B cell (primary cell): ENCODE results near the gene CRTAC1. TPM values are rescaled to one million over a fixed set of nuclear protein-coding genes. Genes with fewer than 3 reads are reported as not detected.

Source experiments
- ATAC-seq: fragments of 200-7000 bp; cut with Tn5 transposase; one replicate; pipeline ENCODE4 v1.10.0; 2021; ENCODE audit warnings: low read depth, mild to moderate bottlenecking, moderate number of reproducible peaks, moderate library complexity
- CTCF ChIA-PET: fragments of 350-600 bp; sonication (Branson Sonifier 250); formaldehyde crosslinking; loops from one replicate; lab custom pipeline; 2021; ENCODE audit warnings: antibody characterized with exemption, inconsistent platforms; lab: Charles Lee
- POLR2A ChIA-PET: fragments of 350-600 bp; sonication (Branson Sonifier 250); formaldehyde crosslinking; loops from one replicate; lab custom pipeline; 2021; ENCODE audit warnings: antibody characterized with exemption; lab: Charles Lee
- DNase-seq: peaks from one replicate; pipeline ENCODE4 v3.0.0; 2013
- H2AFZ ChIP-seq: 2 replicates; pipeline ENCODE4 v1.6.1; 2012; ENCODE audit warnings: mild to moderate bottlenecking, low read depth, low read length; ENCODE audit not compliant: insufficient read depth, poor library complexity, severe bottlenecking
- H3K27ac ChIP-seq, 2 donors: 1 replicate in 1 of 2; 2 replicates in 1 of 2; pipeline ENCODE4 v1.5.1; 2012 to 2013; ENCODE audit warnings: low read length in 2 of 2, mild to moderate bottlenecking in 2 of 2, moderate library complexity in 1 of 2
- H3K27me3 ChIP-seq, 4 experiments: fragments of 200-600 bp in 1 of 4; sonication (generic) in 1 of 4; replicated peaks in 1 of 4; 1 replicate in 2 of 4; 2 replicates in 2 of 4; pipeline versions ENCODE4 v1.6.1 to v1.7.0; 2013 to 2016; ENCODE audit warnings: low read length in 3 of 4, mild to moderate bottlenecking in 2 of 4, mixed read lengths in 1 of 4, moderate library complexity in 1 of 4; ENCODE audit not compliant: insufficient read depth in 4 of 4, control insufficient read depth in 3 of 4; ENCODE audit errors: control extremely low read depth in 1 of 4
- H3K36me3 ChIP-seq, 2 experiments: replicated peaks in 1 of 2; 1 replicate in 1 of 2; 2 replicates in 1 of 2; pipeline versions ENCODE4 v1.6.1 to v1.7.1; 2013; ENCODE audit warnings: low read length in 1 of 2; ENCODE audit not compliant: insufficient read depth in 2 of 2, control insufficient read depth in 1 of 2; ENCODE audit errors: control extremely low read depth in 1 of 2, extremely low read depth in 1 of 2
- H3K4me1 ChIP-seq, 2 donors: fragments of 200-600 bp in 1 of 2; sonication (generic) in 1 of 2; 1 replicate in 1 of 2; 2 replicates in 1 of 2; pipeline versions ENCODE4 v1.5.1 to v1.6.1; 2013 to 2017; ENCODE audit warnings: low read length in 2 of 2; ENCODE audit not compliant: control insufficient read depth in 2 of 2, insufficient read depth in 2 of 2
- H3K4me2 ChIP-seq: replicated peaks from 2 replicates; pipeline ENCODE3; 2012; ENCODE audit warnings: mild to moderate bottlenecking, low read depth, low read length; ENCODE audit not compliant: poor library complexity, severe bottlenecking
- H3K4me3 ChIP-seq, 5 experiments: fragments of 200-600 bp in 1 of 5; sonication (generic) in 1 of 5; 1 replicate in 3 of 5; 2 replicates in 2 of 5; pipeline versions ENCODE4 v1.5.1 to v1.7.0; 2011 to 2016; ENCODE audit warnings: low read length in 4 of 5, mild to moderate bottlenecking in 4 of 5, low read depth in 2 of 5, control low read depth in 1 of 5, moderate library complexity in 1 of 5; ENCODE audit not compliant: insufficient read depth in 1 of 5; ENCODE audit errors: control extremely low read depth in 1 of 5, extremely low read depth in 1 of 5
- H3K79me2 ChIP-seq: fragments of 200-600 bp; sonication (generic); one replicate; pipeline ENCODE4 v1.6.0; 2016; ENCODE audit warnings: low read length; ENCODE audit not compliant: control insufficient read depth, insufficient read depth
- H3K9ac ChIP-seq: fragments of 200-600 bp; sonication (generic); 2 replicates; pipeline ENCODE4 v1.6.1; 2017; ENCODE audit warnings: mild to moderate bottlenecking, low read length, moderate library complexity
- H3K9me3 ChIP-seq, 3 donors: one replicate each; pipeline versions ENCODE4 v1.6.1 to v1.7.1; 2013; ENCODE audit warnings: low read length in 2 of 3; ENCODE audit not compliant: control insufficient read depth in 2 of 3, insufficient read depth in 1 of 3; ENCODE audit errors: control extremely low read depth in 1 of 3
- H4K20me1 ChIP-seq: 2 replicates; pipeline ENCODE4 v1.6.0; 2012; ENCODE audit warnings: mild to moderate bottlenecking, low read length; ENCODE audit not compliant: insufficient read depth, control insufficient read depth, poor library complexity, severe bottlenecking
- H3K27ac Mint-ChIP-seq: one replicate; pipeline ENCODE4 v1.8.0; 2021; ENCODE audit warnings: mixed read lengths
- H3K27me3 Mint-ChIP-seq: one replicate; pipeline ENCODE4 v1.8.0; 2021; ENCODE audit warnings: mixed read lengths
- H3K4me1 Mint-ChIP-seq: one replicate; pipeline ENCODE4 v1.8.0; 2021; ENCODE audit warnings: mixed read lengths
- H3K4me3 Mint-ChIP-seq: one replicate; pipeline ENCODE4 v1.8.0; 2021; ENCODE audit warnings: mixed read lengths
- H3K9me3 Mint-ChIP-seq: one replicate; pipeline ENCODE4 v1.8.0; 2022; ENCODE audit warnings: mixed read lengths; ENCODE audit not compliant: insufficient read depth
- CTCF ChIP-seq: fragments of 200-600 bp; IDR thresholded peaks from one replicate; pipeline ENCODE4 v1.8.0; 2022; ENCODE audit warnings: antibody characterized with exemption, mild to moderate bottlenecking
- EZH2 ChIP-seq: IDR thresholded peaks from 2 replicates; pipeline ENCODE4 v1.6.1; 2012; ENCODE audit warnings: borderline replicate concordance, low read depth, mild to moderate bottlenecking, moderate library complexity, low read length; ENCODE audit not compliant: insufficient read depth, poor library complexity, severe bottlenecking
- WGBS: methylation state at CpG from one replicate; pipeline ENCODE4 v1.1.5; 2013; ENCODE audit warnings: missing lambda C conversion rate; ENCODE audit not compliant: insufficient coverage; 5-methylcytosine and 5-hydroxymethylcytosine counted together
- intact Hi-C: fragments of 100-400 bp; cut with micrococcal nuclease; formaldehyde crosslinking; loops from one replicate; pipeline ENCODE4 v1.10.0; 2022
- polyA plus RNA-seq: library from polyadenylated mRNA; depleted of rRNA; stranded (reverse); fragments of >200 nt; gene quantifications from 2 replicates; pipeline ENCODE4 v1.2.3, GENCODE V29; 2012
- total RNA-seq, 2 donors: library from RNA; stranded (reverse); fragments of 120-200 nt in 1 of 2; gene quantifications; 1 replicate in 1 of 2; 2 replicates in 1 of 2; pipeline versions ENCODE4 v1.2.3 to v1.2.4, GENCODE V29; 2013 to 2022

Gene CRTAC1
- total and polyA plus RNA-seq, 2 donors (not counting 1 experiment from before 2014, with no cell fraction given), result not detected

- no peak overlapping the region for H3K4me3 Mint-ChIP-seq
- no peaks in the 10 kb centered on the region for H3K4me1 ChIP-seq
- DNase-seq, result no peak
- no peak overlapping the region for H3K27ac ChIP-seq
- no peak overlapping the region for H2AFZ ChIP-seq
- ChIA-PET CTCF (no interaction called here), POLR2A (no interaction called here)
- H3K9ac ChIP-seq, result no peak overlapping the region
- H3K4me2 ChIP-seq, result no peak overlapping the region
- H3K27ac Mint-ChIP-seq, result no peak overlapping the region
- H3K79me2 ChIP-seq, result no peaks in the 10 kb centered on the region
- no peak overlapping the region for H3K4me3 ChIP-seq
- no peaks in the 10 kb centered on the region for H3K27me3 ChIP-seq
- no peaks in the 10 kb centered on the region for H3K9me3 Mint-ChIP-seq
- H3K27me3 Mint-ChIP-seq, result peaks cover 7% of the 10 kb centered on the region
- no peaks in the 10 kb centered on the region for H4K20me1 ChIP-seq
- H3K9me3 ChIP-seq, result no peaks in the 10 kb centered on the region
- no peaks in the 10 kb centered on the region for H3K4me1 Mint-ChIP-seq
- no peak for TF ChIP-seq CTCF
- TF ChIP-seq EZH2, result no peak
- ATAC-seq, result no peak
- 88% methylated on average over 8 of the region's 11 CpGs for WGBS
- H3K36me3 ChIP-seq, result no peaks in the 10 kb centered on the region
- intact Hi-C loops, result no loop called here
These were observed 148.0 kb downstream of the CRTAC1 start for GRCh38 chr10:97882142-97883091.

- Histone ChIP-seq H3K4me1 (no peaks in the 10 kb centered on the region), H3K9ac (no peak overlapping the region), H3K4me2 (no peak overlapping the region), H3K79me2 (no peaks in the 10 kb centered on the region), H3K27ac (no peak overlapping the region), H3K36me3 (no peaks in the 10 kb centered on the region), H3K4me3 (no peak overlapping the region), H3K27me3 (no peaks in the 10 kb centered on the region), H2AFZ (no peak overlapping the region), H4K20me1 (no peaks in the 10 kb centered on the region), H3K9me3 (no peaks in the 10 kb centered on the region)
- Mint-ChIP-seq H3K4me3 (no peak overlapping the region), H3K27ac (no peak overlapping the region), H3K27me3 (peaks cover 9% of the 10 kb centered on the region), H3K4me1 (no peaks in the 10 kb centered on the region), H3K9me3 (no peaks in the 10 kb centered on the region)
- ChIA-PET CTCF (no interaction called here), POLR2A (no interaction called here)
- TF ChIP-seq CTCF (no peak), EZH2 (no peak)
- ATAC-seq (no peak), DNase-seq (no peak)
- intact Hi-C loops, result no loop called here
- 95% methylated on average over 10 of the region's 10 CpGs for WGBS
These were observed 150.3 kb downstream of the CRTAC1 start for GRCh38 chr10:97880109-97880508.
